ENCODE results near the gene TRNT1.

GRCh38 chr3:3117651-3118050 is 9.1 kb upstream of the TRNT1 start:
- TF ChIP-seq POLR2A (IDR thresholded peaks at IDR 0.05): no peak
- TF ChIP-seq CTCF (IDR thresholded peaks at IDR 0.05): no peak

All from heart left ventricle (tissue), 13 donors.